Adrenal gland (tissue), 12 donors: ENCODE data around the gene CGN. TPM values are rescaled to one million over a fixed set of nuclear protein-coding genes. Genes with fewer than 3 reads are reported as not detected.
A peak's percentile ranks its signal among the peaks of the same experiment; 100 is the strongest.

ENCODE experiments used
- DNase-seq, 7 donors: peaks; one replicate each; pipeline ENCODE4 v3.0.0-alpha.2; 2019 to 2020
- H3K27ac ChIP-seq, 5 donors: fragments of 200-600 bp; sonication (generic) in 4 of 5; 1 replicate in 3 of 5; 2 replicates in 2 of 5; pipeline versions ENCODE4 v1.5.1 to v1.8.0; 2016 to 2020; ENCODE audit warnings: mild to moderate bottlenecking in 1 of 5
- H3K27me3 ChIP-seq: fragments of 200-600 bp; 2 replicates; pipeline ENCODE4 v1.8.0; 2021
- H3K36me3 ChIP-seq, 2 donors: fragments of 200-600 bp; replicated peaks in 1 of 2; 1 replicate in 1 of 2; 2 replicates in 1 of 2; pipeline versions ENCODE4 v1.5.1 to v1.8.0; 2018 to 2022
- H3K4me1 ChIP-seq, 2 donors: fragments of 200-600 bp; replicated peaks in 1 of 2; 1 replicate in 1 of 2; 2 replicates in 1 of 2; pipeline versions ENCODE4 v1.5.1 to v1.8.0; 2018 to 2021
- H3K4me3 ChIP-seq, 4 donors: fragments of 200-600 bp; sonication (generic) in 3 of 4; one replicate each; pipeline ENCODE4 v1.5.1; 2016 to 2018
- H3K9me3 ChIP-seq, 3 donors: fragments of 200-600 bp; sonication (generic) in 1 of 3; replicated peaks in 1 of 3; 1 replicate in 2 of 3; 2 replicates in 1 of 3; pipeline versions ENCODE4 v1.5.1 to v1.8.0; 2016 to 2021
- CTCF ChIP-seq, 6 experiments: fragments of 450-650 bp in 4 of 6; fragments of 200-600 bp in 2 of 6; sonication (generic) in 1 of 6; IDR thresholded peaks; 1 replicate in 5 of 6; 2 replicates in 1 of 6; pipeline versions ENCODE4 v1.5.1 to v1.8.0; 2016 to 2021; ENCODE audit warnings: antibody characterized with exemption in 6 of 6, mild to moderate bottlenecking in 2 of 6, moderate library complexity in 1 of 6
- POLR2A ChIP-seq, 2 donors: fragments of 450-650 bp; IDR thresholded peaks; one replicate each; pipeline ENCODE4 v1.6.1; 2017; ENCODE audit warnings: antibody characterized with exemption in 2 of 2, mild to moderate bottlenecking in 2 of 2, moderate library complexity in 1 of 2
- WGBS, 4 donors: extraction: QIAGEN DNeasy Blood & Tissue Kit in 2 of 4; methylation state at CpG; one replicate each; pipeline versions ENCODE4 v1.1.5 to v1.1.7; 2013 to 2017; 5-methylcytosine and 5-hydroxymethylcytosine counted together
- intact Hi-C, 2 donors: fragments of 100-400 bp; cut with DNase I; formaldehyde crosslinking; loops; one replicate each; pipeline versions ENCODE4 v1.14.1 to v1.15.0; 2022 to 2023
- polyA plus RNA-seq, 3 donors: library from polyadenylated mRNA; stranded (reverse); fragments of 200-250 nt in 2 of 3; fragments of 350-450 nt in 1 of 3; fragmentation: Illumina TruSeq in 1 of 3; extraction: RNeasy Lipid Tissue Mini Kit (QIAGEN cat#74804) in 1 of 3; gene quantifications; one replicate each; pipeline ENCODE4 v1.2.3, GENCODE V29; 2013 to 2014
- total RNA-seq, 9 donors: library from RNA; depleted of rRNA in 4 of 9; stranded (reverse); fragments of >200 nt in 4 of 9; fragments of 120-200 nt in 1 of 9; fragmentation: NEBNext Ultra II Directional in 1 of 9; extraction: Animal tissue kit (Norgen Biotek cat#: 25700) in 1 of 9; gene quantifications; one replicate each; pipeline versions ENCODE4 v1.1.0 to v1.2.4, GENCODE V29; 2013 to 2023
- donor health status: healthy with polysubstance abuse.
- donor health status: Bipolar disorder and iron deficiency.
- donor health status: DM: yes; HTN: yes; CAD: no.
- donor health status: DM: no; HTN: no; CAD: no.
- donor health status: DM: no; HTN: no; CAD: no.
- donor health status: DM: yes; HTN: yes; CAD: no.

CGN gene
- total and polyA plus RNA-seq, 12 donors: 0.06 to 5.8 (median 0.82) TPM

GRCh38 chr1:151482017-151482416, 29.2 kb upstream of the CGN start:
- H3K9me3 ChIP-seq: peaks cover 0 to 10% (median 0%) of the 10 kb centered on the region in 3 donors
- no peak overlapping the region for H3K4me3 ChIP-seq
- no peaks in the 10 kb centered on the region for H3K4me1 ChIP-seq
- intact Hi-C loops: no loop called here
- no peaks in the 10 kb centered on the region for H3K36me3 ChIP-seq
- H3K27ac ChIP-seq: no peak overlapping the region
- 95 to 100% (median 98%) methylated on average over 1 of the region's 1 CpG for WGBS, 4 donors
- H3K27me3 ChIP-seq: no peaks in the 10 kb centered on the region
- no peak for DNase-seq
- TF ChIP-seq CTCF (IDR thresholded peaks at IDR 0.05): no peak
- TF ChIP-seq POLR2A (IDR thresholded peaks at IDR 0.05): no peak

- Histone ChIP-seq H3K9me3 (peaks cover 0 to 10% (median 0%) of the 10 kb centered on the region in 3 donors), H3K27ac (no peak overlapping the region), H3K27me3 (no peaks in the 10 kb centered on the region), H3K4me3 (no peak overlapping the region), H3K4me1 (no peaks in the 10 kb centered on the region), H3K36me3 (no peaks in the 10 kb centered on the region)
- WGBS, 4 donors: 72 to 81% (median 75%) methylated on average over 4 to 5 of the region's 5 CpGs
- intact Hi-C loops: no loop called here
- TF ChIP-seq CTCF (IDR thresholded peaks at IDR 0.05) (no peak), POLR2A (IDR thresholded peaks at IDR 0.05) (no peak)
- peak in 1 of 7 donors; percentile 20 for DNase-seq
Observed at GRCh38 chr1:151485685-151486255, 25.4 kb upstream of the CGN start.

GRCh38 chr1:151486557-151486956, 24.6 kb upstream of the CGN start:
- WGBS, 4 donors: 38 to 70% (median 62%) methylated on average over 1 of the region's 1 CpG
- H3K27ac ChIP-seq: no peak overlapping the region
- H3K36me3 ChIP-seq: no peaks in the 10 kb centered on the region
- H3K27me3 ChIP-seq: no peaks in the 10 kb centered on the region
- H3K4me1 ChIP-seq: no peaks in the 10 kb centered on the region
- intact Hi-C loops: no loop called here
- peaks cover 0 to 9% (median 0%) of the 10 kb centered on the region in 3 donors for H3K9me3 ChIP-seq
- TF ChIP-seq POLR2A (IDR thresholded peaks at IDR 0.05): no peak
- no peak for TF ChIP-seq CTCF (IDR thresholded peaks at IDR 0.05)
- no peak for DNase-seq
- H3K4me3 ChIP-seq: no peak overlapping the region

- Histone ChIP-seq H3K27me3 (no peaks in the 10 kb centered on the region), H3K4me1 (peaks cover 6 to 12% of the 10 kb centered on the region in 2 donors), H3K27ac (no peak overlapping the region), H3K36me3 (no peaks in the 10 kb centered on the region), H3K9me3 (no peaks in the 10 kb centered on the region), H3K4me3 (no peak overlapping the region)
- DNase-seq: no peak
- TF ChIP-seq CTCF (IDR thresholded peaks at IDR 0.05): no peak
- TF ChIP-seq POLR2A (IDR thresholded peaks at IDR 0.05): no peak
- intact Hi-C loops: no loop called here
- 78 to 89% (median 89%) methylated on average over 4 to 5 of the region's 5 CpGs for WGBS, 4 donors
Observed at GRCh38 chr1:151491641-151492040, 19.5 kb upstream of the CGN start.
